HCT116 (cell line): Measurements from ENCODE around the gene EFL1. TPM values are rescaled to one million over a fixed set of nuclear protein-coding genes. Genes with fewer than 3 reads are reported as not detected.

Experiments used
- ATAC-seq: fragments of 200-7000 bp; cut with Tn5 transposase; 2 replicates; pipeline ENCODE4 v1.9.1; 2020; ENCODE audit warnings: mild to moderate bottlenecking, moderate library complexity
- BruUV-seq: library from RNA; stranded (reverse); fragments of 400-500 nt; replicated peaks from 2 replicates; lab custom pipeline; 2021; lab: Mats Ljungman, UMichigan
- CTCF ChIA-PET: fragments of 300-600 bp; sonication (Branson Sonifier 250); formaldehyde crosslinking; loops from one replicate; lab custom pipeline; 2021; ENCODE audit warnings: antibody characterized with exemption; lab: Charles Lee
- POLR2A ChIA-PET: fragments of 300-600, 350-600 bp; sonication (Branson Sonifier 250); formaldehyde crosslinking; loops from one replicate; lab custom pipeline; 2021; ENCODE audit warnings: antibody characterized with exemption; lab: Charles Lee
- RAD21 ChIA-PET, 2 experiments: fragments of 300-600 bp; sonication (Branson Sonifier 250); formaldehyde crosslinking; loops; one replicate each; lab custom pipeline; 2023; ENCODE audit warnings: low total read pairs in 2 of 2; ENCODE audit not compliant: uncharacterized antibody in 2 of 2, unreplicated experiment in 2 of 2, low non-redundant PET in 1 of 2; lab: Charles Lee
- DNase-seq: peaks from one replicate; pipeline ENCODE4 v3.0.0-alpha.2; 2010; ENCODE audit warnings: low read depth, low spot score
- H2AFZ ChIP-seq: fragments of 200-600 bp; shearing (Covaris generic), sonication (generic); 2 replicates; pipeline ENCODE4 v1.6.1; 2017; ENCODE audit warnings: low read depth, mixed run types, mixed read lengths, antibody characterized with exemption, low read length; ENCODE audit not compliant: poor library complexity, severe bottlenecking
- H3K27ac ChIP-seq: 2 replicates; pipeline ENCODE4 v1.5.1; 2012; ENCODE audit warnings: low read depth, low read length
- H3K27me3 ChIP-seq: fragments of 200-600 bp; sonication (generic); 2 replicates; pipeline ENCODE4 v1.6.1; 2016; ENCODE audit warnings: mixed run types, low read length, mixed read lengths; ENCODE audit not compliant: insufficient read depth
- H3K36me3 ChIP-seq, 2 experiments: fragments of 200-500 bp in 1 of 2; fragments of 200-600 bp in 1 of 2; sonication (Bioruptor generic) in 1 of 2; sonication (generic) in 1 of 2; 2 replicates each; pipeline versions ENCODE4 v1.5.1 to v1.6.1; 2014 to 2016; ENCODE audit warnings: low read length in 2 of 2, inconsistent platforms in 1 of 2, mixed read lengths in 1 of 2, mixed run types in 1 of 2; ENCODE audit not compliant: insufficient read depth in 2 of 2, control insufficient read depth in 1 of 2
- H3K4me1 ChIP-seq, 2 experiments: fragments of 200-600 bp in 1 of 2; sonication (generic) in 1 of 2; 2 replicates each; pipeline versions ENCODE4 v1.5.1 to v1.6.1; 2012 to 2017; ENCODE audit warnings: low read length in 2 of 2, inconsistent platforms in 1 of 2, mild to moderate bottlenecking in 1 of 2, mixed read lengths in 1 of 2, mixed run types in 1 of 2, moderate library complexity in 1 of 2; ENCODE audit not compliant: insufficient read depth in 2 of 2, control insufficient read depth in 1 of 2
- H3K4me2 ChIP-seq: fragments of 200-600 bp; sonication (generic); 2 replicates; pipeline ENCODE4 v1.6.1; 2017; ENCODE audit warnings: mixed run types, low read length, mixed read lengths
- H3K4me3 ChIP-seq, 2 experiments: fragments of 200-600 bp in 1 of 2; sonication (generic) in 1 of 2; replicated peaks in 1 of 2; 2 replicates each; pipeline ENCODE4 v1.5.1; 2011 to 2016; ENCODE audit warnings: low read length in 2 of 2, control low read depth in 1 of 2, low read depth in 1 of 2, mild to moderate bottlenecking in 1 of 2, mixed read lengths in 1 of 2, mixed run types in 1 of 2
- H3K79me2 ChIP-seq: fragments of 200-600 bp; sonication (generic); 2 replicates; pipeline ENCODE4 v1.6.1; 2017; ENCODE audit warnings: mild to moderate bottlenecking, mixed run types, low read length, moderate library complexity, mixed read lengths; ENCODE audit not compliant: insufficient read depth
- H3K9ac ChIP-seq: fragments of 200-600 bp; sonication (generic); 2 replicates; pipeline ENCODE4 v1.6.1; 2016; ENCODE audit warnings: low read length, mixed read lengths
- H3K9me2 ChIP-seq: fragments of 200-600 bp; sonication (generic), shearing (Covaris generic); 2 replicates; pipeline ENCODE4 v1.6.1; 2017; ENCODE audit warnings: mixed run types, mild to moderate bottlenecking, moderate library complexity; ENCODE audit not compliant: insufficient read depth
- H3K9me3 ChIP-seq, 2 experiments: fragments of 200-500 bp in 1 of 2; fragments of 200-600 bp in 1 of 2; sonication (Bioruptor generic) in 1 of 2; sonication (generic) in 1 of 2; 2 replicates each; pipeline ENCODE4 v1.6.1; 2014 to 2017; ENCODE audit warnings: low read length in 2 of 2, mixed read lengths in 2 of 2, inconsistent platforms in 1 of 2, low read depth in 1 of 2, mild to moderate bottlenecking in 1 of 2, mixed run types in 1 of 2, moderate library complexity in 1 of 2; ENCODE audit not compliant: control insufficient read depth in 1 of 2, insufficient read depth in 1 of 2
- H4K20me1 ChIP-seq: fragments of 200-600 bp; sonication (generic), shearing (Covaris generic); 2 replicates; pipeline ENCODE4 v1.6.1; 2017; ENCODE audit warnings: mixed run types, mild to moderate bottlenecking, moderate library complexity; ENCODE audit not compliant: insufficient read depth
- CEBPB ChIP-seq: IDR thresholded peaks from 2 replicates; pipeline ENCODE4 v1.6.1; 2012; ENCODE audit warnings: low read depth
- EGR1 ChIP-seq: IDR thresholded peaks from 2 replicates; pipeline ENCODE4 v1.6.1; 2012; ENCODE audit warnings: low read depth
- EZH2 ChIP-seq: fragments of 200-600 bp; sonication (generic); IDR thresholded peaks from 2 replicates; pipeline ENCODE4 v1.6.1; 2017; ENCODE audit warnings: antibody characterized with exemption, mixed run types
- EZH2phosphoT487 ChIP-seq: fragments of 200-600 bp; IDR thresholded peaks from 2 replicates; pipeline ENCODE4 v1.6.1; 2018; ENCODE audit warnings: antibody characterized with exemption, borderline replicate concordance
- RAD21 ChIP-seq: IDR thresholded peaks from 2 replicates; pipeline ENCODE4 v1.6.1; 2012; ENCODE audit warnings: low read depth, mild to moderate bottlenecking
- SP1 ChIP-seq: IDR thresholded peaks from 2 replicates; pipeline ENCODE4 v1.6.1; 2012; ENCODE audit warnings: low read depth
- SRF ChIP-seq: IDR thresholded peaks from 2 replicates; pipeline ENCODE4 v1.6.1; 2012; ENCODE audit warnings: low read depth
- intact Hi-C: fragments of 100-400 bp; cut with micrococcal nuclease; formaldehyde crosslinking; loops from 2 replicates; pipeline ENCODE4 v1.10.0; 2022
- total RNA-seq: library from RNA; stranded (reverse); gene quantifications from one replicate; pipeline ENCODE4 v1.2.1, GENCODE V29; 2021; ENCODE audit not compliant: unreplicated experiment
- TF ChIP-seq, protein P1 (sequence below), 3 experiments: fragments of 200-600 bp in 1 of 3; sonication (generic) in 1 of 3; IDR thresholded peaks in 2 of 3; conservative IDR thresholded peaks in 1 of 3; 2 replicates each; pipeline ENCODE4 v1.5.1; 2012 to 2017; ENCODE audit warnings: low read depth in 2 of 3, low read length in 2 of 3, antibody characterized with exemption in 1 of 3, borderline replicate concordance in 1 of 3, control low read depth in 1 of 3, mild to moderate bottlenecking in 1 of 3, mixed read lengths in 1 of 3, mixed run types in 1 of 3, moderate library complexity in 1 of 3; ENCODE audit not compliant: insufficient read depth in 1 of 3
- TF ChIP-seq, protein P2 (sequence below): IDR thresholded peaks from 2 replicates; pipeline ENCODE4 v1.6.1; 2012; ENCODE audit warnings: low read depth

The EFL1 gene
- total RNA-seq, 1 experiment from 2014 or later: 12.7 TPM

DNA sequence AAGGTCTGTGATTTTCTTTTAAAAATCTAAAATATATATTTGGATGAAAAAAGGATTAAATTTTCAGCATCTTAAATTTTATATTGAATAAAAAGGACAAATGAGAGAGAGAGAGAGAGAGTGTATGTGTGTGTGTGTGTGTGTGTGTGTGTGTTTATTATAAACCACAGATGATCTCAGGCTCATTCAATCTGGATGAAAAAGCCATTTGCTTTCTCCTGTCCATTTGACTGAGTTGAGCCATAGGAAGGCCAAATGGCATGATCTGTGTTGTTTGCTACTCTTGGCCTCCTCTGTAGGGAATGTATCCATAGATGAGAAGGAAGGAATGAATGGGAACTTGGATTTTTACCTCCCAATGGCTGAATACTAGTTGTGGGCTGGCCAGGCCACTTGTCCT is 124.2 kb downstream of the EFL1 start:
- ATAC-seq: no peak
- intact Hi-C loops: loop anchor here (2.0 kb wide), 1 partner anchor 30 kb away; no protein-coding TSS in a partner anchor
- no peak overlapping the region for H2AFZ ChIP-seq
- no peaks in the 10 kb centered on the region for H3K79me2 ChIP-seq
- ChIA-PET RAD21 (no interaction called here), POLR2A (no interaction called here), CTCF (no interaction called here)
- no peak overlapping the region for H3K4me2 ChIP-seq
- H3K27me3 ChIP-seq: no peaks in the 10 kb centered on the region
- H3K36me3 ChIP-seq: no peaks in the 10 kb centered on the region; a peak in 1 of 4 replicates
- H3K9me3 ChIP-seq: no peaks in the 10 kb centered on the region
- no peak overlapping the region for H3K9ac ChIP-seq
- no peak overlapping the region for H3K27ac ChIP-seq
- H3K9me2 ChIP-seq: no peaks in the 10 kb centered on the region
- no peak overlapping the region for H3K4me3 ChIP-seq
- TF ChIP-seq EZH2: no peak
- no peak for TF ChIP-seq SRF
- no peak for TF ChIP-seq EGR1
- no peak for TF ChIP-seq CEBPB
- TF ChIP-seq, protein P1, sequence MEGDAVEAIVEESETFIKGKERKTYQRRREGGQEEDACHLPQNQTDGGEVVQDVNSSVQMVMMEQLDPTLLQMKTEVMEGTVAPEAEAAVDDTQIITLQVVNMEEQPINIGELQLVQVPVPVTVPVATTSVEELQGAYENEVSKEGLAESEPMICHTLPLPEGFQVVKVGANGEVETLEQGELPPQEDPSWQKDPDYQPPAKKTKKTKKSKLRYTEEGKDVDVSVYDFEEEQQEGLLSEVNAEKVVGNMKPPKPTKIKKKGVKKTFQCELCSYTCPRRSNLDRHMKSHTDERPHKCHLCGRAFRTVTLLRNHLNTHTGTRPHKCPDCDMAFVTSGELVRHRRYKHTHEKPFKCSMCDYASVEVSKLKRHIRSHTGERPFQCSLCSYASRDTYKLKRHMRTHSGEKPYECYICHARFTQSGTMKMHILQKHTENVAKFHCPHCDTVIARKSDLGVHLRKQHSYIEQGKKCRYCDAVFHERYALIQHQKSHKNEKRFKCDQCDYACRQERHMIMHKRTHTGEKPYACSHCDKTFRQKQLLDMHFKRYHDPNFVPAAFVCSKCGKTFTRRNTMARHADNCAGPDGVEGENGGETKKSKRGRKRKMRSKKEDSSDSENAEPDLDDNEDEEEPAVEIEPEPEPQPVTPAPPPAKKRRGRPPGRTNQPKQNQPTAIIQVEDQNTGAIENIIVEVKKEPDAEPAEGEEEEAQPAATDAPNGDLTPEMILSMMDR (IDR thresholded peaks at IDR 0.05 in 2 of 3, conservative IDR thresholded peaks at IDR 0.05 in 1 of 3; ENCODE audit: borderline replicate concordance in 1 of 3, insufficient read depth in 1 of 3, low read depth in 2 of 3, low read length in 2 of 3): no peak
- no peak for TF ChIP-seq SP1
- TF ChIP-seq, protein P2, sequence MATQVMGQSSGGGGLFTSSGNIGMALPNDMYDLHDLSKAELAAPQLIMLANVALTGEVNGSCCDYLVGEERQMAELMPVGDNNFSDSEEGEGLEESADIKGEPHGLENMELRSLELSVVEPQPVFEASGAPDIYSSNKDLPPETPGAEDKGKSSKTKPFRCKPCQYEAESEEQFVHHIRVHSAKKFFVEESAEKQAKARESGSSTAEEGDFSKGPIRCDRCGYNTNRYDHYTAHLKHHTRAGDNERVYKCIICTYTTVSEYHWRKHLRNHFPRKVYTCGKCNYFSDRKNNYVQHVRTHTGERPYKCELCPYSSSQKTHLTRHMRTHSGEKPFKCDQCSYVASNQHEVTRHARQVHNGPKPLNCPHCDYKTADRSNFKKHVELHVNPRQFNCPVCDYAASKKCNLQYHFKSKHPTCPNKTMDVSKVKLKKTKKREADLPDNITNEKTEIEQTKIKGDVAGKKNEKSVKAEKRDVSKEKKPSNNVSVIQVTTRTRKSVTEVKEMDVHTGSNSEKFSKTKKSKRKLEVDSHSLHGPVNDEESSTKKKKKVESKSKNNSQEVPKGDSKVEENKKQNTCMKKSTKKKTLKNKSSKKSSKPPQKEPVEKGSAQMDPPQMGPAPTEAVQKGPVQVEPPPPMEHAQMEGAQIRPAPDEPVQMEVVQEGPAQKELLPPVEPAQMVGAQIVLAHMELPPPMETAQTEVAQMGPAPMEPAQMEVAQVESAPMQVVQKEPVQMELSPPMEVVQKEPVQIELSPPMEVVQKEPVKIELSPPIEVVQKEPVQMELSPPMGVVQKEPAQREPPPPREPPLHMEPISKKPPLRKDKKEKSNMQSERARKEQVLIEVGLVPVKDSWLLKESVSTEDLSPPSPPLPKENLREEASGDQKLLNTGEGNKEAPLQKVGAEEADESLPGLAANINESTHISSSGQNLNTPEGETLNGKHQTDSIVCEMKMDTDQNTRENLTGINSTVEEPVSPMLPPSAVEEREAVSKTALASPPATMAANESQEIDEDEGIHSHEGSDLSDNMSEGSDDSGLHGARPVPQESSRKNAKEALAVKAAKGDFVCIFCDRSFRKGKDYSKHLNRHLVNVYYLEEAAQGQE: no peak
- no peak for TF ChIP-seq RAD21
- no peak for TF ChIP-seq EZH2phosphoT487
- BruUV-seq: no TSS peak
- peaks cover 0 to under 1% of the 10 kb centered on the region in 2 experiments; a peak in 2 of 4 replicates for H3K4me1 ChIP-seq
- H4K20me1 ChIP-seq: no peaks in the 10 kb centered on the region
- DNase-seq: no peak
